HG02610 (cell line): ENCODE measurements around the gene ARHGAP6.

ENCODE experiments used
- ATAC-seq: cut with Tn5 transposase; IDR thresholded peaks from one replicate; pipeline ENCODE4 v1.9.1; 2021; ENCODE audit warnings: mild to moderate bottlenecking, moderate library complexity; ENCODE audit not compliant: unreplicated experiment

Gene ARHGAP6

DNA sequence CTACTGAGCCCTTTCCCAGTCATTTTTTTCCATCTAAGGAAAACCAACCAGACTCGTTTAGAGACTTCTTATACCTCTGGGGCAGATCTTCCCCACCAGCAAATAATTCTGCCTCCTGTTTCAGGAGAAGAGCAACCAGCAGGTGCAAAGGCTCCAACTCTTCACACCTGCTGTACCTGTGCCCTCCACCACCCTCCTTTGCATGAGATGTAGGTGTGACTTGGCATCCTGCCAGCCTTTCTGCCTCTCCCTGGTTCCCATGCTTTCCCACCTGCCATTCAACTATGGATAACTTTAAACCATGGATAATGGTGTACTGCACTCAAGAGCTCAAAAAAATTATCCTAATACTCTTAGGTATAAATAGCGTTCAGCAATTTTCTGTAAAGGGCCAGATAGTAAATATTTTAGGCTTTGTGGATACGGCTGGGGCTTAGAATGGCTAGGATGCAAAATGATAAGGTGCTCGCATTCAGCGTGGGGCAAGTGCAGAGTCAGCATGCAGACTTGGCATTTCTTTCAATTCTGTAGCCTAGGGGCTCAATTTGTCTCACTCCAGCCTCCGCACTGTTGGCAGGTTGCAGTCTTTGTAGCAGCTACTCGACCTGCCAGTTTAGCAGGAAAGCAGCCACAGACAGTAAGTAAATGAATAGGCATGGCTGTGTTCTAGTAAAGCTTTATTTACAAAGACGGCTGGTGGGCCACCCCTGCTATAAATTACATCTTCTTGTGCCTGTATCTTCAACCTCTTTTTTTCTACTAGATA lies 474.8 kb downstream of the ARHGAP6 start:
- ATAC-seq, result no peak

DNA sequence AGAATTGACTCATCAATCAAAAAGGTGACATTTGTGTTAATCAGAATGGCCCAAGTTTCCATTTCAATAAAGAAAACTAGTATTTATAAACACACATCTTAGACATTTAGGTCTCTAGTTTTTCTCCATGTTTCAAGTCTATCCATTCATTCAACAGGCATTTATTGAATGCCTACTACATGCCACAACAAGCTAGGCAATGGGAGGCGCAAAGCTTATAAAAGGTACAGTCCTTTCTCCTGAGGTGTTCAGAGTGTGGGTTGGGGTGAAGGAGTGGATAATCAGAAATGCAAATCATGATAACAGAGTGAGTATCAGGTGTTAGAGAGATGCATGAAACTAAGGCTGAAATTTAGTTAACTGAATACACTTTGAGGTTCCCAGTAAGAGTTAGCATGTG lies 476.6 kb downstream of the ARHGAP6 start:
- ATAC-seq, result no peak

DNA sequence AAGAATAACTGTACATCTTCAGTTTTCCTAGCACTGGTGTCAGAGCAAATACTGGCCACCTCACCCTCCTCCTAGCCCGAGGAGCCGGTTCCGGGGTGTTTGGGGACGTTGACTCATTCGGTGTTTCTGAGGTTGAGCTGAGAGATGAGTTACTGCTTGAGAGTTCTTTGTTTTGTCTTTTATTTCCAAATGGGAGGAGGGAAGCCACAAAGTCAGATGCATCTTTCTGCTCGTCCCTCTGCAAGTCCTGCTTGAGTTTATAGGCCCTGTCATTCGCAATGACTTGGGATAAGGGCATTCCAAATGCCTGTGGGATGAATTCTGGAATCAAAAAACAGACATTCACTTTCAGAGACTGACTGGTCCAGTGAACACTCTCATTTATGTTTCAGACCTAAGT lies 477.1 kb downstream of the ARHGAP6 start:
- ATAC-seq, result no peak

DNA sequence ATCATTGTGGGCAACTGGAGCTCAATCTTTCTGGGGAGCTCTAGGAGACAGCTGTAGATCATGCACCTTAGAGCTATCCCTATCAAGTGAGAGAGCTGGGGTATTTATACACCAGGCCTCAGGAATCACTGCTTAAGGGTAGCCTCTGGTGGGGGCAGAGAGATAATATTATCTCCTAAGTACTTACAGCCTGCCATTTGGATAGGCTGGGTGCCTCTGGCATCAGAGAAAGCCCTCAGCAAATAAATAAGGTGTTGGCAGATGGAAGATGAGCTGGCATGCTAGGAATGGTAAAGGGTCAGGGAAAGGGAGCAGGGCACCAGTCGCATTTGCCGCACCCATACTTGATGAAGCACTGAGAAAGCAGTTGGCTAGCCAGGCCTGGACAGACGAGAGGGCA lies 478.7 kb downstream of the ARHGAP6 start:
- no peak for ATAC-seq

- ATAC-seq, result no peak
These were observed 479.9 kb downstream of the ARHGAP6 start for GRCh38 chrX:11185861-11186260.

GRCh38 chrX:11180571-11180970 lies 485.1 kb downstream of the ARHGAP6 start:
- ATAC-seq, result no peak

DNA sequence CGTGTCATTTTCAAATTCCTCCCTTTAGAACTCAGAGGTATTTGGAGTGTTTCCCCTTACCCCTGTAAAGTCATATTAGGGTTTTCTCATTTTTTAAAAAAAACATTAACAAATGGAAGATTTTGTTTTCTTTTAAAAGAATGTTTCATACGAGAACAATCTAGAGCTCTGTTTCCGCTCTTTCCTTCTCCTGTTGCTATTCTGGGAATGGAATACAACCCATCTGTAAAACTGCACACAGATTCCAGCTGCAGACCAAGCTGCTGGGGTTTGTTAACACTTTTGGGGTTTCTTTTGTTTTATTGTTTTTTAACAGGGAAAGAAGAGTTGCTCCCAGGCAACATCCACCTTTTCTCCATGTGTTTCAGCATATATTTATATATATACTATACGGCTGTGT lies 493.3 kb downstream of the ARHGAP6 start:
- no peak for ATAC-seq

DNA sequence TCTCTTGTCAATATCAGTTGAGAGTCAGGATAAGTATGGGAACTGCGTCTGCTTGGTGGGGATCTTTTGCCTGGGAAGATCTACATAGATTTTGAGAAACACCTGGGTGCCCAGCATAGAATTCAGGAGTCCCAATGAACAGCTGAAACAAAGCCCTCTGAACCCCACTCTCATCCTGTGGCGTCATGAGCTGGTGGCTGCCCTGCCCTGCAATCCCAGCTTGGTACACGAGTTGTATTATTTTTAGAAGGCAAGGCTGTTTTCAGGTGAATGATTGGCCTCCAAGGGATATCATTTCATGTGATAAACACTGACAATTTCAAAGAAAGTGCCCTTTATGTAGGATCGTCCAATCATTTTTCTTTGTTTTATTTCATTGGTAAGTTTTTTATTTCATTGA lies 493.8 kb downstream of the ARHGAP6 start:
- ATAC-seq, result no peak

- no peak for ATAC-seq
These were observed 501.3 kb downstream of the ARHGAP6 start for GRCh38 chrX:11164433-11164832.

- ATAC-seq, result no peak
These were observed 506.6 kb downstream of the ARHGAP6 start for GRCh38 chrX:11159149-11159548.

GRCh38 chrX:11151799-11152559 lies 513.7 kb downstream of the ARHGAP6 start:
- no peak for ATAC-seq

DNA sequence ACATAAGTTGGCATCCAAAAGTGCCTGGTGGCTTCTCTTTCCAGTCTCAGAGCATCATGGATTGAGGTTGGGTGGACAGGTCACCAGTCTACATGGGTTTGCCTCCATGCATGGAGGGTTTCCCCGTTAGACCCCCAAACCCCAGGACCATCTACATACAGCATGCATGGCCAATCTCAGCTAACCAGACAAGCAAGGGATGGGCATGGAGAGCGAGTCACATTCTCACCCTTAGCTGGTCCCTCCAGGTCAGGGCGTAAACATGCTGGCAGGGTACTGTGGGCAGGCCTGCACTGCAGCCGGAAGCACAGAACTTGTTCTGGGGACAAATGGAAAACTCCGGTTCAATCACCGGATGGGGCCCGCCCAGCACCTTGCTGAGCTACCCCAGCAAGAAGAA lies 517.3 kb downstream of the ARHGAP6 start:
- ATAC-seq, result no peak

- ATAC-seq, result no peak
These were observed 519.3 kb downstream of the ARHGAP6 start for GRCh38 chrX:11146411-11146810.

DNA sequence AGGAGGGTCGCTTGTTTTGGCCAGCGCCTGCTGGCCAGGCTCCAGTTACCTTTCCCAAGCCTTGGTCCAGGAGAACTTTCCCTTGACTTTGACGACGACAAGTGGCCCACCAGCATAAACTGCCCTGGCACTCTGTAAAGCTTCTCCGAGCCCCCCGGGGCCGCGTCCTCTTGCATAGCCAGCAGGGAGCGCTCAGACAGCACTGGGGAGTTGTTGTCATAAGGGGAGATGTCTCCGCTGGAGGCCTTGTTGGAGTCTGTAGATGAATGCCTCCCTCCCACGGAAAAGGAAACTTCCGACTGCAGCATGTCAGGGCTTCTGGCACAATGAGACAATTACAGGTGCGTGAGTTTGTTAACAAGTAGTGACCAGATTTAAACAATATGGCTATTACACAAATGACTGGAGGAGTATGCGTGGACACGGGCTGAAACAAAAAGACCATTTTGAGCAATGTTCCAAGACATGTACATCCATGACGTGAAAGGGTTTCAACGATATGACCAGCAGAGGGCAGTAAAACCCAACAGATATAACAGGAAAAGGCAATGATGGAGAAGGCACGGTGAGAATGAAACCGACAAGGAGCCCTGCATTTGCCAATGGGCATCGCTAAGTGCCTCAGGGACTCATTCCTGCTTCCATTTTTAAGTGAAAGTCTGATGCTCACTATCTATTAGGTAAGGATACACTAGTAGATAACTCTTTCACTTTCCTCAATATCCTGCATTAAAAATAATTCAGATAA lies 521.6 kb downstream of the ARHGAP6 start:
- peak; percentile 76 for ATAC-seq

DNA sequence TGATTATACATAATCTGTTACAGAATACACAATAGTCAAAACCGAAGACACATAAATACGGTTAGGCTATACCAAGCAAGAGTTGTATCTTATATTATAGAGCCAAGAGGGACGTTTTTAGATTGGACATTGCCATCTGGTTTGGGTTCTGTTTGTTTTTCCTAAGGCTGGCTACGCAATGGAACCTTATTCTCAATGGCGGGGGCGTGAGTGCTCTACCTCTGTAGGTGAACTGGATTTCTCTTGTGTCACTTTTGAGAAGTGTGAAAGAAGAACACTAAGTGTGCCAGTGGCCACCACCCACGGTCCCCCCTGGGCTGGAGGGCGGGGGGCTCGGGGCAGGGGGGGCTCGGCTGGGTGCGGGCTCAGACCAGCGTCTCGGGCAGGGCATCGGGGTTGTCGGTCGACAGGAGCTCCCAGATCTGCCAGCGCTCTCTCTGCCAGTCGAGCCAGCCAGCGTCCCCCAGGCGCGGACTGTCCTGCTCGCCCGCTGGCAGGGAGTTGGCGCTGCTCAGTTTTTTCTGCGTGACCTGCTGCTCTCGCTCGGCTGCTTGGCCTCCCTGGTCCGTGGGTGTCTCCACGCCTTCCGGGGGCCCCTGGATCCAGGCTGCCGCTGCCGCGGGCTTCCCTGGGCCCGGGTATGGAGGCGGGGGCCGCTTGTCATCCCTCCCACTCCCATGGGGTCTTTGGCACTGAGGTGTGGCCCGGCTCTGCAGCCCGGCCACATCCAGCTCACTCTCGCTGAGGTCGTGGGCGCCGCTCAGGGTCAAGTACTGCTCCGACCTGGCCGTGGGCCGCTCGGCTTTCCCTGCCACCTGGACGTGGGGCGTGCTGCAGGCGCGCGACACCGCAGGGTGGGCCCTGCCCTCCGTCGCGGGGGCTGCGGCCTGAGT lies 527.0 kb downstream of the ARHGAP6 start:
- no peak for ATAC-seq

DNA sequence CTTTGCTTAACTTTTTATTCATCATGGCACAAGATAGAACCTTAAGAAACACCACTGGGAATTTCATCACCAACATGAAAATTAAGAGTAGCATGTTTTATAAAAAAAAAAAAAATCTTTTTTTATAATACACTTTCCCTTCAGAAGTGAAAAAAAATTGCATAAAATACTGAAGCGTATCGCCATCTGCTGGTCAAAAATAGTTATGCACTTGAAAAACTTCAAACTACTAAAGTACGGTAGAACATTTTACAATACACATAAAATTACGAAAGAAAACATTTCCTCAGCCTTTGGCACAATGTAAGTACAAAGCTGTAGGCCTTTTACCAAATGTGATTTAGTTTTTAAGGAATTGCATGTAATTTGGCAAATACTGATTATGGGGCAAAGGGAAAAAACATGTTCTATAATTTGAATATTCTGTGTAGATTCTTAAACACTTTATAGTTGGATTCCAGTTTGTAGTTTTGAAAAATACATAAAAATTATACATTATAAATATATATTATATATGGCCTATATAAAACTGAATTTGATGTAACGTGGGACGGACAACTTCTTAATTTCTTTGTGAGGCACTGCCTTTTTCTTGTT lies 528.1 kb downstream of the ARHGAP6 start:
- no peak for ATAC-seq

GRCh38 chrX:11135564-11136185 lies 530.0 kb downstream of the ARHGAP6 start:
- ATAC-seq, result no peak

- ATAC-seq, result no peak
These were observed 534.6 kb downstream of the ARHGAP6 start for GRCh38 chrX:11131146-11131545.

GRCh38 chrX:11130136-11130535 lies 535.6 kb downstream of the ARHGAP6 start:
- ATAC-seq, result no peak
